Kidney epithelial cell (primary cell): Measurements from ENCODE around the gene LNX2. TPM values are rescaled to one million over a fixed set of nuclear protein-coding genes. Genes with fewer than 3 reads are reported as not detected.

ENCODE experiments used
- DNase-seq: peaks from one replicate; pipeline ENCODE4 v3.0.0-alpha.2; 2010; ENCODE audit warnings: low read depth
- H3K27me3 ChIP-seq: 2 replicates; pipeline ENCODE4 v1.6.0; 2011; ENCODE audit warnings: low read length; ENCODE audit not compliant: control insufficient read depth, insufficient read depth
- H3K36me3 ChIP-seq: 2 replicates; pipeline ENCODE4 v1.5.1; 2011; ENCODE audit warnings: low read length; ENCODE audit not compliant: control insufficient read depth, insufficient read depth
- H3K4me3 ChIP-seq: 2 replicates; pipeline ENCODE4 v1.5.1; 2011; ENCODE audit warnings: low read depth, mild to moderate bottlenecking, control low read depth, low read length
- total RNA-seq: library from RNA; depleted of rRNA; stranded (reverse); fragments of >200 nt; gene quantifications from 2 replicates; pipeline ENCODE4 v1.2.3, GENCODE V29; 2015
- TF ChIP-seq, protein P1 (sequence below): IDR thresholded peaks from 2 replicates; pipeline ENCODE4 v1.5.1; 2011; ENCODE audit warnings: mild to moderate bottlenecking, moderate library complexity, low read length, control low read depth, inconsistent platforms; ENCODE audit not compliant: insufficient read depth, poor library complexity, severe bottlenecking

Gene LNX2
- total RNA-seq, 1 donor from 2014 or later: 11.4 TPM

DNA sequence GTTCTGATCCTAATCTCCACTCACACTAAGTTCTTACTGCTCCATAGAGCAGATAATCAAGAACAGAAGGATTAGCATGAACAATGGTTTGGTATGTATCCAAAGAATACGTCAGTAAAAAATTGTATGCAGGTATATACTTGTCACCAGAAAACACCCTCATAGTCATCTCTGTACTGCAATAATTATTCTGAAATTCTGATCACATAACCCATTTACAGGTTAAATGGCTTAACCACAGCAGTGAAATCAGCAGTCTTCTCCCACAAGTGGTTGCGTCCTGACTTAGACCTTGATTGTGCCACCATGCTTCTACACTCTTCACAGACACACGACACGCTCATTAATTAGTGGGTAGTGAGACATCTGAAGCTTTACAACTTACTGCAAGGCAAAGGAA, 50.9 kb downstream of the LNX2 start:
- TF ChIP-seq, protein P1, sequence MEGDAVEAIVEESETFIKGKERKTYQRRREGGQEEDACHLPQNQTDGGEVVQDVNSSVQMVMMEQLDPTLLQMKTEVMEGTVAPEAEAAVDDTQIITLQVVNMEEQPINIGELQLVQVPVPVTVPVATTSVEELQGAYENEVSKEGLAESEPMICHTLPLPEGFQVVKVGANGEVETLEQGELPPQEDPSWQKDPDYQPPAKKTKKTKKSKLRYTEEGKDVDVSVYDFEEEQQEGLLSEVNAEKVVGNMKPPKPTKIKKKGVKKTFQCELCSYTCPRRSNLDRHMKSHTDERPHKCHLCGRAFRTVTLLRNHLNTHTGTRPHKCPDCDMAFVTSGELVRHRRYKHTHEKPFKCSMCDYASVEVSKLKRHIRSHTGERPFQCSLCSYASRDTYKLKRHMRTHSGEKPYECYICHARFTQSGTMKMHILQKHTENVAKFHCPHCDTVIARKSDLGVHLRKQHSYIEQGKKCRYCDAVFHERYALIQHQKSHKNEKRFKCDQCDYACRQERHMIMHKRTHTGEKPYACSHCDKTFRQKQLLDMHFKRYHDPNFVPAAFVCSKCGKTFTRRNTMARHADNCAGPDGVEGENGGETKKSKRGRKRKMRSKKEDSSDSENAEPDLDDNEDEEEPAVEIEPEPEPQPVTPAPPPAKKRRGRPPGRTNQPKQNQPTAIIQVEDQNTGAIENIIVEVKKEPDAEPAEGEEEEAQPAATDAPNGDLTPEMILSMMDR: no peak
- Histone ChIP-seq H3K36me3 (no peaks in the 10 kb centered on the region), H3K27me3 (no peaks in the 10 kb centered on the region), H3K4me3 (no peak overlapping the region)
- no peak for DNase-seq

DNA sequence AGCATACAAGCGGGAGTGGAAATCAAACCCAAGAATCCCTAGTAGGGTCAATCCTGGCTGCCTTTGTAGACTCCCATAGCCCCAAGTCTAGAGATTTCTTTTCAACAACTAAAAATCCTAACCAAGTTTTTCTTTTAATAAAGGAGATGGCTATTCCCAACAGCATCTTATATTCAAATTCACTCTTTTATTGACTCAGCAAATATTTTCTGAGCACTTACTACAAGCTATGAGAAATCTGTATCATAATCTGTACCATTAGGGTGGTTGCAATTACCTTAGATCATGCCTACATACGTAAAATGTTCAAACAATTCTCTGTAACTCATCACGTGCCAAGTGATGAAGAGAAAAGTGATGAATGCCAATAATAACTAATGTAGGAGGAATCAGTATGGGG, 54.5 kb downstream of the LNX2 start:
- TF ChIP-seq, protein P1: no peak
- Histone ChIP-seq H3K36me3 (no peaks in the 10 kb centered on the region), H3K4me3 (no peak overlapping the region), H3K27me3 (no peaks in the 10 kb centered on the region)
- no peak for DNase-seq

DNA sequence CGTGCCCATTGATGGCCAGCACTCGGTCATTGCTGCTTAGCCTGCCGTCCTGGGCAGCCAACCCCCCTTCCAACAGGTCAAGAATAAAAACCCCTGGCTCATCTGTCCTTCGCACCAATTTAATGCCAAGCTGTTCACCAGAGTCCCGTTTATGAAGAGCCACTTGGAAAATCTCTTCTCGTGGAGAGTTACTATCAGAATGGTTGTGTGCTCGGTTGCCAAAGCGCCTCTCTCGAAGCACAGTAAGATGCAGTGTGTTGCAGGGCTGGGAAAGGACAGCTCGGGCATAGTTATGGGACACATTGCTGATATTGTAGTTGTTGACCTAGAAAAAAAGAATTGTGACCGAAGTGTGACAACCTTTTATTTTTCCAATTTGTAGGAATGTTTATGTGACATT, 57.9 kb downstream of the LNX2 start:
- DNase-seq: no peak
- TF ChIP-seq, protein P1: no peak
- Histone ChIP-seq H3K4me3 (no peak overlapping the region), H3K36me3 (no peaks in the 10 kb centered on the region), H3K27me3 (no peaks in the 10 kb centered on the region)

DNA sequence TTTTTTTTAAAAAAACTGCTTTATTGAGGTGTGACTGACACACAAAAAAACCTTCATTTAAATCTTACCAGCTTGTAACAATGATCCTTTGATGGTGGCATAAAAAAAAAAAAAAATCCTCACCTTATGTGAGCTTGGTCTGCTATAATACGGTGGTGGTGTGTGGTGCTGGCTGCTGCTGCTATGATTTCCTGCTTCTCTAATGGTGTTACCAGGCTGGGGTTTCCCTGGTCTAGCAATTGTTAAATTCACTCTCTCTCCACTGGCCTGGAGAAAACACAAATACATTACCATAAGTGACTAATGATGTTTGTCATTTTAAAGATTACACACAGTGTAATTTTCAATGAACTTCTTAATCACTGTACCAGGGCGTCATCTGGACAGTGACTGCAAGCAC, 60.6 kb downstream of the LNX2 start:
- TF ChIP-seq, protein P1: no peak
- H3K36me3 ChIP-seq: no peaks in the 10 kb centered on the region
- H3K4me3 ChIP-seq: no peak overlapping the region
- no peak for DNase-seq
- no peaks in the 10 kb centered on the region for H3K27me3 ChIP-seq

DNA sequence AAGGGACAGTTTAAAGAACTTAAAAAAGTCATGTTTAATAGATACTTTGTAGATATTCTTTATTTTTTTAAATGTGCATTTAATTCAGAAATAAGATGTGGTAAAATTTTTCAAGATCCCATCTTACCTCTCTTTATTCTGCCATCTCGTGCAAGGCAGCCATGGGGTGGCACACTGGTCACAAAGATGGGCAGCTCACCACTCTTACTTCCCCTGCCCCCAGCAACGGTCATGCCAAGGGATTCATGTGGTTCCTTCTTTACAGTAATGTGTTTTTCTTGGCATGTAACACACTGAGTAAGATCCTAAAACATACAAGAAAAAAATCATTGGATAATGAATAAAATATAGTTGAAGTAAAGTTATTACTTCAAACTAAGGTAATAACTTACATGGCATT, 64.2 kb downstream of the LNX2 start:
- no peak for DNase-seq
- TF ChIP-seq, protein P1: no peak
- Histone ChIP-seq H3K4me3 (no peak overlapping the region), H3K36me3 (no peaks in the 10 kb centered on the region), H3K27me3 (no peaks in the 10 kb centered on the region)

DNA sequence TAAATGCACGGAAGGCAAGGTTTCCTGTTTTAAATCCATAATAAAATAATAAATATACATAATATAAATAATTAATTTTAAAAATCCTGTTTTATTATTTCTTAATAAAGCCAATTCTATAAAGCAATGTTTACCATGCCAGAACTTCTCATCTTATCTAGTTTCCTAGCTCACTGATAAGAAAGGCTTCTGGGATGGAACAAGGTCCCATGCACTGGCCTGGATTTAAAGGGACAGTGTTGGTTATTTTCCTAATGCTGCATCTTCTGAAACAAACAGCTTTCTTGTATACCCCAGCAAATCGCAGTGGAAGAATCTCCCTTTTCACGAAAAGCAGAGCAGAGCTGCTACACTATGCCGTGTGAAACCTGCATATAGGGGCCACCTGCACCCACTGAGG, 68.8 kb downstream of the LNX2 start:
- TF ChIP-seq, protein P1: no peak
- no peaks in the 10 kb centered on the region for H3K36me3 ChIP-seq
- no peak for DNase-seq
- no peaks in the 10 kb centered on the region for H3K27me3 ChIP-seq
- H3K4me3 ChIP-seq: no peak overlapping the region
